ENCODE results near the gene C22orf15. TPM values are rescaled to one million over a fixed set of nuclear protein-coding genes. Genes with fewer than 3 reads are reported as not detected.

The C22orf15 gene
- total and polyA plus RNA-seq, 2 experiments from 2014 or later = 0.37 TPM; not detected in 1

DNA sequence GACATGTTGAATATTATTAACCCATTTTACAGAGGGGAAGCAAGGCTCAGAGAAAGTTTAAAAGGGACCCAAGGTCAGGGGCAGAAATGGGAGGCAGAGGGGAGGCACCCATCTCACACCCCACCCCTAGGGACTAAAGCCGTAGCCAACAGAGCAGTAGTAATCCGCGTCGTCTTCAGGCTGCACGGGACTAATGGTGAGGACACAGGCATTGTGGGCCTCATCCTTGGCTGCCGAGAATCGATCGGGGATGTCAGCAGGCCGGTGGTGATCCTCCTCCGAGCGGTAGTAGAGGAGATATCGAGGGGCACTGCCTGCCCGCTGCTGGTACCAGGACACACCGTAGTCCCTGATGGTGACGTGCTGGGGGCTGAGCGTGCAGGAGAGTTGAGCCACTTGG is 10.0 kb upstream of the C22orf15 start:
- Histone ChIP-seq H3K27me3 (no peaks in the 10 kb centered on the region), H2AFZ (no peak overlapping the region), H3K9me3 (ENCODE audit: low read depth) (no peaks in the 10 kb centered on the region), H3K79me2 (peaks cover 26% of the 10 kb centered on the region), H4K20me1 (ENCODE audit: insufficient read depth, poor library complexity, severe bottlenecking) (no peaks in the 10 kb centered on the region), H3K4me2 (no peak overlapping the region), H3K4me3 (no peak overlapping the region), H3K9me2 (replicated peaks; ENCODE audit: insufficient read depth) (no peaks in the 10 kb centered on the region), H3K4me1 (ENCODE audit: insufficient read depth) (peaks cover 8% of the 10 kb centered on the region), H3K27ac (no peak overlapping the region), H3K36me3 (replicated peaks; ENCODE audit: insufficient read depth, low read depth) (no peaks in the 10 kb centered on the region)
- no peak for TF ChIP-seq EZH2phosphoT487 (IDR thresholded peaks at IDR 0.05; ENCODE audit: low read depth, severe bottlenecking, unreplicated experiment)
- TF ChIP-seq, protein P1, sequence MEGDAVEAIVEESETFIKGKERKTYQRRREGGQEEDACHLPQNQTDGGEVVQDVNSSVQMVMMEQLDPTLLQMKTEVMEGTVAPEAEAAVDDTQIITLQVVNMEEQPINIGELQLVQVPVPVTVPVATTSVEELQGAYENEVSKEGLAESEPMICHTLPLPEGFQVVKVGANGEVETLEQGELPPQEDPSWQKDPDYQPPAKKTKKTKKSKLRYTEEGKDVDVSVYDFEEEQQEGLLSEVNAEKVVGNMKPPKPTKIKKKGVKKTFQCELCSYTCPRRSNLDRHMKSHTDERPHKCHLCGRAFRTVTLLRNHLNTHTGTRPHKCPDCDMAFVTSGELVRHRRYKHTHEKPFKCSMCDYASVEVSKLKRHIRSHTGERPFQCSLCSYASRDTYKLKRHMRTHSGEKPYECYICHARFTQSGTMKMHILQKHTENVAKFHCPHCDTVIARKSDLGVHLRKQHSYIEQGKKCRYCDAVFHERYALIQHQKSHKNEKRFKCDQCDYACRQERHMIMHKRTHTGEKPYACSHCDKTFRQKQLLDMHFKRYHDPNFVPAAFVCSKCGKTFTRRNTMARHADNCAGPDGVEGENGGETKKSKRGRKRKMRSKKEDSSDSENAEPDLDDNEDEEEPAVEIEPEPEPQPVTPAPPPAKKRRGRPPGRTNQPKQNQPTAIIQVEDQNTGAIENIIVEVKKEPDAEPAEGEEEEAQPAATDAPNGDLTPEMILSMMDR (IDR thresholded peaks at IDR 0.05; ENCODE audit: poor library complexity) = no peak
- TF ChIP-seq EZH2 (IDR thresholded peaks at IDR 0.05; ENCODE audit: borderline replicate concordance) = no peak
- no peak for DNase-seq (ENCODE audit: low spot score)
- WGBS (ENCODE audit: low lambda C conversion rate, missing lambda C conversion rate) = 96% methylated on average over 16 of the region's 16 CpGs

DNA sequence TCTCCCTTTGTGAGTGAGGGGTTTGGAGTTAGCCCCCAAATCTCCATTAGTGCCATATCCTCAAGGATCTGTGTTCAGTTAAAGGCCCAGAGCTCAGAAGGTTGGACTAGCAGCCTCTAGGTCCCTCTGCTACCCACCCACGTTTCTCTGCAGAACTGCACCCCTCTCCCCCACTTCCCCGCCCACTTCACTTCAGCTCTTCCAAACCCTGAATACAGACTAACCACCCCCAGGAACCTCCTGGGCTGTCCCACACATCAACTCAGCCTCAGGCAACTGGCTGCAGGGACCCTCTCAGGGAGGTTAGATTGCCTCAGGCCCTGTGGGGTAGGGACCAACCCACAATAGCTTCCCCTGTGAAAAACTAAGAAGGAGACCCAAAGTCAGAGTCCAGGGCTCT is 9.4 kb upstream of the C22orf15 start:
- peaks cover 20% of the 10 kb centered on the region for H3K79me2 ChIP-seq
- no peak for DNase-seq (ENCODE audit: low spot score)
- no peak overlapping the region for H3K4me2 ChIP-seq
- H3K4me3 ChIP-seq = no peak overlapping the region
- H3K4me1 ChIP-seq (ENCODE audit: insufficient read depth) = peaks cover 8% of the 10 kb centered on the region
- no peak overlapping the region for H3K27ac ChIP-seq
- H3K9me2 ChIP-seq (replicated peaks; ENCODE audit: insufficient read depth) = no peaks in the 10 kb centered on the region
- 69% methylated on average over 2 of the region's 2 CpGs for WGBS (ENCODE audit: low lambda C conversion rate, missing lambda C conversion rate)
- no peaks in the 10 kb centered on the region for H3K27me3 ChIP-seq
- TF ChIP-seq, protein P1 (IDR thresholded peaks at IDR 0.05; ENCODE audit: poor library complexity) = no peak
- no peak for TF ChIP-seq EZH2phosphoT487 (IDR thresholded peaks at IDR 0.05; ENCODE audit: low read depth, severe bottlenecking, unreplicated experiment)
- TF ChIP-seq EZH2 (IDR thresholded peaks at IDR 0.05; ENCODE audit: borderline replicate concordance) = no peak
- no peaks in the 10 kb centered on the region for H3K9me3 ChIP-seq (ENCODE audit: low read depth)
- no peaks in the 10 kb centered on the region for H4K20me1 ChIP-seq (ENCODE audit: insufficient read depth, poor library complexity, severe bottlenecking)
- H2AFZ ChIP-seq = no peak overlapping the region
- H3K36me3 ChIP-seq (replicated peaks; ENCODE audit: insufficient read depth, low read depth) = no peaks in the 10 kb centered on the region

DNA sequence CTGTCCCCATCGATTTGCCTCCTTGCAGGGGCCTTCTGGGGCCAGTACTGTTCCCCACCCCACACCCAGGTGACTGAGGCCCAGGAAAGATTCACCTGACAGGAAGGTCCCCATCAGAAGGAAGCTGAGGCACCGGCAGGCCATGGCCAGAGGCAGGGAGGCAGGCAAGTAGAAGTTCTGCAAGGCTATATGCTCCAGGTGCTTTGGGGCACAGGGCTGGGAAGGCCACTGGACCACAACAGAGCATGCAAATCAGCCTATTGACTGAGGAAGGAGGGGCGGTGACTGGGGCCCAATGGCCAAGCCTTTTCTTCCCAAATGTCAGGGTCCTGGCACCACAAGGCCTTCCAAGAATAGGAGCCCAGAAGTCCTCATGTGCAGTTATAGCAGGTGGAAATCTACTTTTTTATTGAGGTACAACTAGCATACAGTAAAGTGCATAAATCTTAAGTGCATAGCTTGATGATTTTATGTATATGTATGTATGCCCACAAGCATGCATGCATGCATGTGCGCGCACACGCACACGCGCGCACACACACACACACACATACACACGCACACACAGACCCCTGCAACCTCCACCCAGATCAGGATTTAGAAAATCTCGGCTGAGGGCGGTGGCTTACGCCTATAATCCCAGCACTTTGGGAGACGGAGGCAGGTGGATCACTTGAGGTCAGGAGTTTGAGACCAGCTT is 8.4 kb upstream of the C22orf15 start, which contains the start of gene VPREB3:
Gene VPREB3 (minus strand): TSS at position 206 of the 700 bp plus-strand sequence. CDS start 62 bp downstream, at position 144.
- no peaks in the 10 kb centered on the region for H4K20me1 ChIP-seq (ENCODE audit: insufficient read depth, poor library complexity, severe bottlenecking)
- H3K27ac ChIP-seq = no peak within 1 kb of the TSS
- H3K27me3 ChIP-seq = no peaks in the 10 kb centered on the region
- H3K79me2 ChIP-seq = peaks cover 13% of the 10 kb centered on the region
- H2AFZ ChIP-seq = no peak within 1 kb of the TSS
- WGBS (ENCODE audit: low lambda C conversion rate, missing lambda C conversion rate) = 91% methylated on average over 14 of the region's 14 CpGs
- TF ChIP-seq, protein P1 (IDR thresholded peaks at IDR 0.05; ENCODE audit: poor library complexity) = no peak
- TF ChIP-seq EZH2phosphoT487 (IDR thresholded peaks at IDR 0.05; ENCODE audit: low read depth, severe bottlenecking, unreplicated experiment) = no peak
- H3K36me3 ChIP-seq (replicated peaks; ENCODE audit: insufficient read depth, low read depth) = no peaks in the 10 kb centered on the region
- H3K4me3 ChIP-seq = no peak within 1 kb of the TSS
- H3K4me1 ChIP-seq (ENCODE audit: insufficient read depth) = peaks cover 8% of the 10 kb centered on the region
- H3K9me2 ChIP-seq (replicated peaks; ENCODE audit: insufficient read depth) = no peaks in the 10 kb centered on the region
- DNase-seq (ENCODE audit: low spot score) = no peak
- H3K4me2 ChIP-seq = no peak within 1 kb of the TSS
- no peaks in the 10 kb centered on the region for H3K9me3 ChIP-seq (ENCODE audit: low read depth)

Data from hepatocyte (in vitro differentiated cells).